T follicular helper cell (primary cell): ENCODE measurements around the gene ABCC1.
"Not testable (repeated sequence)": the region's sequence is repeated elsewhere in the genome, so short reads cannot be mapped to it uniquely, and the experiment has no call there.

ENCODE experiments used
- DNase-seq: peaks from one replicate; pipeline ENCODE4 v3.0.0-alpha.2; 2020; ENCODE audit warnings: low read depth

ABCC1 gene

DNA sequence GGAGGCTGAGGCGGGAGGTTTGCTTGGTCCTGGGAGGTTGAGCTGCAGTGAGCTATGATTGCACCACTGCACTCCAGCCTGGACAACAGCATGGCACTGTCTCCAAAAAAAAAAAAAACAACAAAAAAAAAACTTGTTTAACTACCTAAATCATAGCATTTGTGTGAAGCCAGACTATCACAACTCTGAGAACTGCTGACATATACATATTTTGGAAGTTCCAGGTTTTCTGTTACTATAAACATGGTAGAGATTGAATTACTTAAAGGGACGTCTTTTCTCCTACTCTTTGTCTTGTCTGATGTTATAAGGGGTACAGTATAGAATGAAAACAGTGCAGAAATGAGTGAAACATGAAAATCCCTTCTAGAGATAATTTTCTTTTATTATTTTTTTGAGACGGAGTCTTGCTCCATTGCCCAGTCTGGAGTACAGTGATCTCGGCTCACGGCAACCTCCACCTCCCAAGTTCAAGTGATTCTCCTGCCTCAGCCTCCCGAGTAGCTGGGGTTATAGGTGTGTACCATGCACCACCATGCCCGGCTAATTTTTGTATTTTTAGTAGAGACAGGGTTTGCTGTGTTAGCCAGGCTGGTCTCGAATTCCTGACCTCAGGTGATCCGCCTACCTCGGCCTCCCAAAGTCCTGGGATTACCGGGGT is 18.4 kb downstream of the ABCC1 start:
- DNase-seq = no peak

DNA sequence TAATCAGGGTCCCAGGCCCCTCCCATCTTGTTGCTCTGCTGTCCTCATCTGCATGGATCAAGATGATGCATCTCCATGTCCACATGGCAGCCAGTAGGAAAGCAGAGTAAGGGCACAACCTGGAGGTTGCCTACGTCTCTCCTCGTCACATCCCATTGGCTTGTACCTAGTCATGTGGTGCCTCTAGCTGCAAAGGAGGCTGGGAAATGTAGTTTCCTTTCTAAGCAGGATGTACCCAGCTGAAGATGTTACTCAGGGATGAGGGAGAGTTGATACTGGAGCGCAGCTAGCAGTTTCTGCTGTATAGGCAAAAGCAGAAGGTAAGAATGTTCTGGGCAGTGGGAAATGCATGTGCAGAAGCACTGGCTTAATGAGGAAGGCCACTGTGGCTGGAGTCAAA is 20.8 kb downstream of the ABCC1 start:
- DNase-seq = no peak

DNA sequence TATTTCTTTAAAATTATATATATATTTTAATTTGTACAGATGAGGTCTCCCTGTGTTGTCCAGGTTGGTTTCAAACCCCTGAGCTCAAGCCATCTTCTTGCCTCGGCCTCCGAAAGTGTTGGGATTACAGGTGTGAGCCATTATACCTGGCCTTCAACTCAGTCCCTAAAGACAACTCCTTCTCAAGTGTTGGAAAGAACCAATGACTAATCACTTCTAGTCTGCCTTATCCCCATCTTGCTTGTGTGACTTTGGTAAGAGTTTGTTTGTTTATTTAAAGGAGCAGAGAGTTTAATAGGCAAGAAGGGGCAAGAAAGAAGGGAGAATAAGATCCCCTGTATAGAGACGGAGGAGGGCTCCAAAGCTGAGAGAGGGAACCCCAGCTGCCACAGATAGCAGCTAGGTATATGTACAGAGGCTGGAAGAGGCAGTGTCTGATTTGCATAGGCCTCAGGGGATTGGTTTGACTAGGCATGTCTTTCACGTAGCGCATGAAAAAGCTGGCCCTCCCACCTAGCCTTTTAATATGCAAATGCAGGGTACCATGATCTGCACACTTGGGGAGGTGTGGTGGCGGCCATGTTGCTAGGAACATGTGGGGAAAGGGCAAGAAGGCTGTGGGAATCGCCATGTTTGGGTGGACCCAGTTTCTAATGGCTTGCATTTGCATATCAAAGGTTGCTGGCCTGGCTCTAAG is 21.5 kb downstream of the ABCC1 start:
- DNase-seq = no peak

DNA sequence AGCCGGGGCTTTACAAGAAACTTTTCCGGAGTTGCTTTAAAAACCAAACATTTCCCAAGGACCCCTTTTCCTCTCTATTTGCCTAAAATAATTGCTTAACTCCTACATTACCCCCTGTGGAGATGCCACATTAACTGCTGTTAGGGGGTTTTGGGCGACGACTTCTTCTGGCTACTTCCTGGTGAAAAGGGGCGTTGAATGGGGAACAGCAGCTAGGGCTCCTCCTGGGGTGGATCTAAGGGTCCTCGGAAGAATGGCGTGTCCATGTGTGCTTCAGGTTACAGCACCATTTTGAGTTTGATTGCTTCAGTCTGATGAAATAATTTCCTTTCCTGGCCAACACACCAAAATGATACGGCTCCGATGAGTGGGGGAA is 22.0 kb downstream of the ABCC1 start:
- no peak for DNase-seq

DNA sequence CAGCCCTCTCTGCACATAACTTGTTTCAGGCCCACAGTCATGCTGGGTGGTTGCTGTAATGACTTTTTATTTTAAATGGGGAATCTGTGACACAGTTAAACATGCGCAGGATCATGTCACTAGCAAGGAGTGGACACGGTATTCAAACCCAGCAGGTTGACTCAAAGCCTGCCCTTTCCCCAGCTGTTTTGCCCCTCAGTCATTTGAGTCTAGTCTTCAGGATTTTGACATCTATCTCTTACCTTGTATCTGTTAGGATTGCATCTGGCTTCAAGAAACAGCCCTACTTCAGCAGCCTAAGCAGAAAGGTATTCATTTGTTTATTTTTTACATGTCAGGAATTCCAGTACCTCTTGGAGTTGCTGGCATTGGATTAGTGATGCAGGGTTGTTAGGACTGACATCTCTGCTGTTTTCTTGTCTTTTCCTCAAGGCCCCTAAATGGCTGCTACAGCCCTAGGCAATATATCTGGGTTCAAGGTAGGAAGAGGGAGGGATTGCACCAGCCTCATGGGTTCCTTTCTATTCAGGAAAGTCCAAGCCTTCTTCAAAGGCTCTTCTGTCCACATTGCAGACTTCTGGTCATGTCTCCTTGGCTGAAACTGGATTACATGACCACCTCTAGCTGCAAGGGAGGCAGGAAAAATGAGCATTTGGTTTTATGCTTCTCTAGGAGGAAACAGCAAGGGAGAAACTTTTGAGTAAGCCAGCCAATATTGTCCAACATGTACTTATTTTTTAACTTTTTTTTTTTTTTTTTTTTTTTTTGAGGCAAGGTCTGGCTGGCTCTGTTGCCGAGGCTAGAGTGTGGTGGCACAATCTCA is 22.8 kb downstream of the ABCC1 start:
- DNase-seq = no peak

DNA sequence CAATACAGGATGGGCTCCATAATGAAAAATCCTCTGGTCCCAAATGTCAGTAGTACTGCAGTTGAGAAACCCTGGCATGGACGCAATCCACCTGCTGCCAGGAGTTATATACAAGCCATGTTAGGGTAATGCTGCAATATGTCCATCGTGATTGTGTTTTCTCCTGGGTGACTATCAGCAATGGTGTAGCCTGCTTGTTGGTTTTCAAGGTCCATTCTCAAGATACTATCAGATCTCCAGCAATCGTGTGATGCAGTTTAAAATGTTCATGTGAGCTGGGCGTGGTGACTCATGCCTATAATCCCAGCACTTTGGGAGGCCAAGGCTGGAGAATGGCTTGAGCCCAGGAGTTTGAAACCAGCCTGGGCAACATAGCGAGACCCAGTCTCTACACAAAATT is 24.0 kb downstream of the ABCC1 start:
- no peak for DNase-seq

DNA sequence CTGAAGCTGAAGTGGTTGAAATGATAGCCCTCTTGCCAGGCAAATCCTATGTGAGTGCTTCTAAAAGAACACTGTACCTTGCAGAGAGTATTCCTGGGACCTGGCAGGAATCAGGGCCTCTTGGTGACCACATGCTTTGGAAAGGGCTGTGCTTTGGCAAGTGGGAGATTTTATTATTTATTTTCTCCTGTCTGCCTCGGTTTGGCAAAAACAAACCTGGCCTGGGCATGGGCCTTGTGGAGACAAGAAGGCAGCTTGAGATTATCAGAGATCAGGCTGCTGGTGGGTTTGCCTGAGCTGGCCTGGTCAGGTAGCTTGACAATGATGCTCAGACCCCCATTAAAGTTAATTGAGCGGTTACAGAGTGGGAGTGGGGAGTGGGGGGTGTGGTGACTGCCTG is 24.6 kb downstream of the ABCC1 start:
- no peak for DNase-seq

DNA sequence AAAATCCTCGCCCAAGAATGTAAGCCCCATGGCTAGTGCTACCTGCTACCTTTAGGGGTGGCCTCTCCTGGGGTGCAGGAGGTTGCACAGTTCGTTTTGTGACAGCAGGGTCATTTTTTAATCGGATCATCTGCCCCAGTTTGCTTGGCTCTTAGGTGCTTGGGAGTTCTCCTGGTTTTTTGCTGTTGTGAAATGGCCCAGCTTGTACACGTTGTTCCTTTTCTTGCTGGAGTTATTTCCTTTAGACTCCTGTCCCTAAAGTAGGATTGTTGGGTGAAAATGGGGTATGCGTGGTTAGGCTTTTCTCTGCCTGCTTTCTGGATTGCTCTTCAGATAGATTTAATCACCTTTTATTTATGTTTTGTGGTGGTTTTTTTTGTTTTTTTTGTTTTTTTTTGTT is 25.8 kb downstream of the ABCC1 start:
- DNase-seq = no peak

DNA sequence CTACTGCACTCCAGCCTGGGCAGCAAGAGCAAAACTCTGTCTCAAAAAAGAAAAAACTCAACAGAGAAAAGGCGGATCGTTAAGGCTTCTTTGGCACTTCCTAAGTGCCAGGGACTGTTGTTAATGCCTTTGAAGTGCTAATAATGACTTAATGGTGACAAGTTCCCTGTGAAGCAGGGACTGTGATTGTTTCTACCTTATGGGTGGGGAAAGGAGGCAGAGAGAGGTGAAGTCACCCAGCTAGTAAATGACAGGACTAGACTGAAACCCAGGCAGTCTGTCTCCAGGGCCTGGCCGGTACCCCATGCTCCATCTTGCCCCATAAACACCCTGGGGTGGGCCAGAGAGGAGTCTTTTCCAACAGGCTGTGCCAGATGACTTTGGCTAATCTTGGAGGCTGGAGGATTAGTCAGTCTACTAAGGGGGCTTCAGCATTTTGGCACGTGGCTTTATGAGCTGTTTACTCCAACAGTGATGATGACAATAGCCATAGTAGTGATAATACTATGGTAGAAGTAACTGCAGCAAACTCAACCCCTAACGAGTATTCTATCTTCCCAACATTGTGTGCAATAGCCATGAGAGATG is 26.9 kb downstream of the ABCC1 start:
- no peak for DNase-seq

DNA sequence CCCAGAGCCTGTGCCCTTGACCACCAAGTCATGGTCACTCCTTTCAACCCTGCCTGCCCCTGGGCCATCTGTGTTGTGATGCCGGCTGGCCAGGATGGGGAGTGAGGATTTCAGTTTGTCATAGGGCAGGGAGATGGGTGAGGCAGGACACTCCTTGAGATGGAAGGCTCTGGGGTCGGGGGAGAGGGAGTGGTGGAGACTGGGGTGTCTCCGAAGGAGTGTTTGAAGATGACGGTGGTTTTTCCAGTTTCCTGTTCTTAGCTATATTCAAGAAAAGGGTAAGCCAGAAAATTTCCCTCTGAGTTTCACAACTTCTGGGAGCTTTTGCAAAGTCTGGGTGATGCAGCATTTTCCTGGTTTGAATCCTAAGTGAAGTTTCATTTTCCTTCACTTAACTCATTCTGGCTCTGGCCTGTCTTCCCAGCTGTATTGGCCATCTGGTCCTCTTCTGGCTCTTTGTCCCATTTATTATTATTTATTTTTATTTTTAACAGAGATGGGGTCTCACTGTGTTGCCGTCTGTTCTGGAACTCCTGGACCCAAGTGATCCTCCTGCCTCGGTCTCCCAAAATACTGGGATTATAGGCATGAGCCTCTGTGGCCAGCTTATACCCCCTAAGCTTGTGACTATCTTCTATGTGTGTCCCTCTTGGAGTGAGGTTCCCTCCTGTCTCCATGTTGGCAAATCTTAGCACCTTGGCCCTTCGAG is 27.7 kb downstream of the ABCC1 start:
- DNase-seq = no peak

DNA sequence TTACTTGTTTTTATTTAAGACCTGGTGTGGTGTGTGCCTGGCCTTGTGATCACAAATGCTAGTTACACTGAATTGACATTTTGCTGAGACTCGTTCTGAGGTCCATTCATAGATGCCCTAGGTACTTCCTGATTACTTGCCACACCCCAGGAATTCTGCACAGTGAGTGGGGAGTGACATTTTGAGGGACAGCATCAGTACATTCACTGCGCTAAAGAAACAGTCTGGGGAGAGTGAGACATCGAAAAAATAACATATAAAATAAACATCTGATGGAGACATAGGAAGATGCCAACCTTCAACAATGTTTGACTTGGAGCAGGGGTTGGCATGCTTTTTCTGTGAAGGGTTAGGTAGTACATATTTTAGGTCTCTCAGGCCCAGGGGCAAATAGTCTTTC is 30.4 kb downstream of the ABCC1 start:
- DNase-seq = no peak

DNA sequence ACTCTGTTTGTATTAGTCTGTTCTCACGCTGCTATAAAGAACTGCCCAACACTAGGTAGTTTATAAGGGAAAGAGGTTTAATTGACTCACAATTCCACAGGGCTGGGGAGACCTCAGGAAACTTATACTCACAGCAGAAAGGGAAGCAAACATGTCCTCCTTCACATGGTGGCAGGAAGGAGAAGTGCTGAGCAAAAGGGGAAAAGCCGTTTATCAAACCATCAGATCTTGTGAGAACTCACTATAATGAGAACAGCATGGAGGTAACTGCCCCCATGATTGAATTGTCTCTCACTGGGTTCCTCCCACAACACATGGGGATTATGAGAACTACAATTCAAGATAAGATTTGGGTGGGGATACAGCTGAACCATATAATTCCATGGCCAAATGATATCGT is 30.9 kb downstream of the ABCC1 start:
- DNase-seq = no peak

DNA sequence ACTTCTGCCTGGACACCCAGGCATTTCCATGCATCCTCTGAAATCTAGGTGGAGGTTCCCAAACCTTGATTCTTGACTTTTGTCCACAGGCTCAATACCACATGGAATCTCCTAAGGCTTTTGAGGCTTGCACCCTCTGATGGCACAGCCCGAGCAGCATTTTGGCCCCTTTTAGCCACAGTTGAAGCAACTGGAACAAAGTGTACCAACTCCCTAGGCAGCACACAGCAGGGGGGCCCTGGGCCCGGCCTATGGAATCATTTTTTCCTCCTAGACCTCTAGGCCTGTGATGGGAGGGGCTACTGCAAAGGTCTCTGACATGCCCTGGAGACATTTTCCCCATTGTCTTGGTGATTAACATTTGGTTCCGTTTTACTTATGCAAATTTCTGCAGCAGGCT is 32.0 kb downstream of the ABCC1 start:
- DNase-seq = no peak

DNA sequence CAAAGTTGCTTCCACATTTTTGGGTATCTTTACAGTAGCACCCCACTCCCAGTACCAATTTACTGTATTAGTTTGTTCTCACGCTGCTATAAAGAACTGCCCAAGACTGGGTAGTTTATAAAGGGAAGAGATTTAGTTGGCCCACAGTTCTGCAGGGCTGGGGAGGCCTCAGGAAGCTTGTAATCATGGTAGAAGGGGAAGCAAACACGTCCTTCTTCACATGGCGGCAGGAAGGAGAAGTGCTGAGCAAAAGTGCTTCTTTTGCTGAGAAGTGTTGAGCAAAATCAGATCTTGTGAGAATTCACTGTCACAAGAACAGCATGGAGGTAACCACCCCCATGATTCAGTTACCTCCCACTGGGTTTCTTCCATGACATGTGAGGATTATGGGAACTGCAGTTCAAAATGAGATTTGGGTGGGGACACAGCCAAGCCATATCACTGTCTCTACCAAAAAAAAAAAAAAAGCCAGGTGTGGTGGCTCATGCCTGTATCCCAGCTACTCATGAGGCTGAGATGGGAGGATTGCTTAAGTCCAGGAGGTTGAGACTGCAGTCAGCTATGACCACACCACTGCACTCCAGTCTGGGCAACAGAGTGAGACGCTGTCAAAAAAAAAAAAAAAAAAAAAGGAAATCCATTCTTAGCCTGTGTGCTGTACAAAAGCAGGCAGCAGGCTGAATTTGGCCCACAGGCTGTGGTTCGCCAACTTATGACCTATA is 32.9 kb downstream of the ABCC1 start:
- not testable (repeated sequence) for DNase-seq

DNA sequence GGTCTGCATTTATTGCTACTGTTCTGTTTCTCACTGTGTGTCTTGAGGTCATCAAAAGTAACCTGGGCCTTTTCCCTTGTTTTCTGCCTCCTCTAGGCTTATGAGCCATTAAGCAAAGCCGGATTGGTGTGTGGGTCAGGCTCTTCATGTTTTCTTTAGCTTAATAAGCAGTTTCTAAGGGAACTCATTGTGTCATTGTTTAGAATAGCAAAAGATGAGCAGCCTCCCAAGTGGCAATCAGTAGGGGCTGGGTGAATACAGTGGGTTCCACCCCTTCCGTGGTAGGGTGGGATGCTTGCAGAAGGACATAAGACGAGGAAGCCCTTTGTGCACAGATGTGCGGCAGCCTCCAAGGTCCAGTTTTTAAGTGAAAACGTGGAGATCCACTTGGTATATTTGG is 34.5 kb downstream of the ABCC1 start:
- DNase-seq = no peak

DNA sequence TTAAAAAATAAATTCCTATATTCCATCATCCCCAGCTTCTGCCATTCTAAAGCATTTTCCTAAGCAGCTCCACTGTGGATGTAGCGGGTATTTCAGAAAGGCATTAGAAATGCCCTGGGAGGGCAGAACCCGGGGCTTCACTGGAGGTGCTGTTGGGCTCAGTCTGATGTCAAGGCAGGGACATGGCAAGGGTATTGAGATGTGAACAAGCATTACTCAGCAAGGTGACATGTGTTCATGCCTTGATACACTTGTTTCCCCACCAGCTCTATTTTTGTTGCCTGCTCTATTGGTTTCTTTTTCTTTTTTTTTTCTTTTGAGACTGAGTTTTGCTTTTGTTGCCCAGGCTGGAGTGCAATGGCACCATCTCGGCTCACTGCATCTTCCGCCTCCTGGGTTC is 35.7 kb downstream of the ABCC1 start:
- DNase-seq = no peak

DNA sequence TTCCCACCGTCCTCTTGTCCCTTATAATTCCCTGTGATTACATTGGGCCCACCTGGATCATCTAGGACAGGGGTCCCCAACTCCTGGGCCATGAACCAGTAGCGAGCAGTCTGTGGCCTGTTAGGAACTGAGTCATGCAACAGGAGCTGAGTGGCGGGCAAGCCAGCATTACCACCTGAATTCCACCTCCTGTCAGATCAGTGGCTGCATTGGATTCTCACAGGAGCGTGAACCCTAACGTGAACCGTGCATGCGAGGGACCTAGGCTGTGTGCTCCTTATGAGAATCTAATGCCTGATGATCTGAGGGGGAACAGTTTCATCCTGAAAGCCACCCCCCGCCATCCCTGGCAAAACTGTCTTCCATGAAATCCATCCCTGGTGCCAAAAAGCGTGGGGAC is 36.8 kb downstream of the ABCC1 start:
- DNase-seq = no peak

DNA sequence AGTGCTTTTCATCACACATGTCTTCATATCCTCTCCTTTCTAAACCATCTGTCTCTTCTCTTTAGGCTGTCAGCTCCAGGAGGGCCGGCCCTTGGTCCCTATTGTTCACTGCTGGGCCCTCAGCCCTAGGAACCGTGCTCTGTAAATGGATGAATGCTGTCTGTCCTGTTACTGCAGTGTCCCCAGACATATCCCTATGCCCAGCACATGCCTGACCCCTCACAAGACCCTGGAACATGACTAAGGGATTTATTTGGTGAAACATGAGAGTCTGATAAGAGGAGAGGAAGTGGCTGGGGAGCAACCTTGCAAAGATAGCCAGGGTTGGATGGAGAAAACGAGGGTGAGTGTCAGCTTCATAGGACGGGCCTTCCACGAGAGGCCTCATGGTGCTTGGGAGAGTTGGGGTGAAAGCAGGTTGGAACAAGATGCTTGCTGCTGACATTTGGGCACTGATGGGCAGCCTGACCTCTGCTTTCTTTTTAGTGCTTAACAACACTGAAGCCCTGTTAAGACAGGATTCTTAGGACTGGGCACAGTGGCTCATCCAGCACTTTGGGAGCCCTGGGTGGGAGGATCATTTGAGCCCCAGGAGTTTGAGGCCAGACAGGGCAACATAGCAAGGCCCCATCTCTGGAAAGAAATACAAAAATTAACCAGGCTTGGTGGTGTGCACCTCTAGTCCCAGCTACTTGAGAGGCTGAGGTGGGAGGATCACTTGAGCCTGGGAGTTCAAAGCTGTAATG is 39.0 kb downstream of the ABCC1 start:
- DNase-seq = no peak

DNA sequence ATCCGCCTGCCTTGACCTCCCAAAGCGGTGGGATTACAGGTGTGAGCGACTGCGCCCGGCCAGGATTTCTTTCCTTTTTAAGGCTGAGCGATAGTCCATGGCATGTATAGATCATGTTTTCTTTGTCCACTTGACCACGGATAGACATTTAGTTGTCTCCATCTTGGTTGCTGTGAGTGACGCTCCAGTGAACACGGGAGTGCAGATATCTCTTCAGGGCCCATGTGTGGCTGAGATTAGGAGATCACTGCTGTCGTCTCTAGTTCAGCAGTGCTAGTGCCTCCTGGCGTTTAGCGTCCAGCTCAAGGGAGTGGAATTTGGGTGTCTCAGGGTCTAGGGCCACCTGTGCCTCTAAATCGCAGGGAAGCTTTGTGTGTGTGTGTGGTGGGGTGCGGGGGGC is 41.5 kb downstream of the ABCC1 start:
- no peak for DNase-seq

DNA sequence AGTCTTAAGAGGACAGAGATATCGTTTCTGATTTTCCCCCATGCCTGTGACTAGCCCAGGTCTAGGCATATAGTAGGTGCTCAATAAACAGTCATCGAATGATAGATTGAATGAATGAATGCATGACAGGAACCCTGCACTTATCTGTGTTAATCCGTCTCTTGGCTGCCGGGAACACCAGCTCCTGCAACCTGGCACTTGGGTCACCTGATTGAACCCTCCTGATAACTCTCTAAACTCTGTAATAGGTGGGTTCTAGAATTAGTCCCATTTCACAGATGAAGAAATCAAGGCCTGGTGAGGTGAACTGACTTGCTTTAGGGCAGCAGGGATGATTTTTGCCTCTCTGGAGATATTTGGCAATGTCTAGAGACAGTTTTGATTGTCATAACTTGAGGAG is 43.7 kb downstream of the ABCC1 start:
- no peak for DNase-seq

DNA sequence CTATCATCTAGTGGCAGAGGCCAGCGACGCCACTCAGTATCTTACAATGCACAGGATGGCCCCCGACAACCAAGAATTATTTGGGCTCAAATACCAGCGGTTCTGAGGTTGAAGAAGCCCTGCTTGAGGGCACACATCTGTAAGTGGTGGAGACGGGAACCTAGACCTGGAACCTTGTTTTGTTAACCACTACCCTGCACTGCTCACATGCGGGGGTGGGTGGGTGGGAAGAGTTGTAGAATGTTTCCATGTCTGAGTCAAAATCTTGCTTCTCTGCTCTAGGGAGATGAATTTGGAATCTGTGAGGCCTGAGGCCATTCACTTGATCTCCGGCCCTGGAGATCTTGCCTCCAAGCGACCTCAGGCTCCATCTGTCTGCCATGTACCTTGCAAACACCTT is 44.1 kb downstream of the ABCC1 start:
- DNase-seq = no peak
